ENCODE results near the gene PASK.
A peak's percentile ranks its signal among the peaks of the same experiment; 100 is the strongest.

Gene PASK

DNA sequence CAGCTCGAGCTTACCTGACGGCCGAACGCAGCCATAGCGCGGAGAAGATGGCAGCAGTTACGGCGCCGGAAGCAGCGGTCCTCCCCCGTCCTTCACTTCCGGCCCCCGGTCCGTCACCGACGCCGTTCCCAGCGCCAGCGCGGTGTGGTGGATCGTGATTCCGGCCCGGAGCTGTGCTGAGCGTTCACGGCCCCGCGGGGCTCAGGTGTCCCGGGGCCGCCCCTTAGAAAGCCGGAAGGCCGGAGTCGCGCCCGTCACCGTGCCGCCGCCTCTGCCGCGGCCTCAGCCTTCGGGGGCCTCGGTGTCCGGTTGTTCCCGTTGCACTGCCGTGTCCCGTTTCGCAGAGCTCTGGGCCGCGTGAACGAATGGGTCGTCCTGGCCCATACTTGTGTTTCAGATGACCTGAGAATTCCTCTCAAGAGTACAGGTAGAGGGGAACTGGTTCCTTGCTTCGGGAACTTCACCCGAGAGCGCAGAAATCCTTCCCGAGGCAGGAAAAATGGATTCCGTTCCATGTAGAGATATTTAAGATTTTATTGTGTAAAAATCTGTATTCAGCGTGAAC, 47.0 kb downstream of the PASK start, which contains the start of gene MTERF4:
Gene MTERF4 (minus strand): TSS at position 49 of the 565 bp plus-strand sequence. CDS start 14 bp downstream, at position 35.
- peak; percentile 86 to 87 for DNase-seq

GRCh38 chr2:241099246-241099645, 50.0 kb downstream of the PASK start:
- no peak for DNase-seq

- no peak for DNase-seq
Measured at GRCh38 chr2:241096979-241097378, 52.3 kb downstream of the PASK start.

DNA sequence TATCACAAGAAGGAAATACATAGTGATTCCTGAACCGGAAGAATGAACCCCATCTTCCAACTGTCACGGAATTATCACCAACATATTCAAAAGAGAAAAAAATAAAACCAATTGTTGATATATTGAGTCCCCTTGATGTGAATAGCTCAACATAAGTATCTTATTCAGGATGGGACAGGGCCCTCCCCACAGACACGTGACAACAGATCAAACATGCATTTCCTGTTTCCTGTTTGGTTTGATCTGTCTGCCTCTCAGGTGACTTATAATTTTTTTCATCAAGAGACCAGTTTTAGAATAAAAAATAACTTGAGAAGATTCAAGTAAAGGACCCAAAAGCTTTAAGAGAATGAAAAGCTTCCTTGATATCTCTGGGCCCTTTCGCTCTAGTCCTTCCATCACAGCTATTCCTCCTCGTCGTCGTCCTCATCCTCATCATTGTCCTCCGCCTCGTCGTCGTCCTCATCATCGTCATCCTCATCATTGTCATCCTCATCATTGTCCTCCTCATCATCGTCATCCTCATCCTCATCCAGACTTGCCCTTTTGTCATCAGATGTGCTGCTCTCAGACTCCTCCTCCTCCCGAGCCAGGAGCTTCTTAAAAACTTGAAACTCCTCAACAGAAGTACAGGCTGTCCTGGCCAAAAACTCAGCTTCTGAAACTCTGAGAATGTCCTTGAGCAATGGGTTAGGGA, 53.5 kb downstream of the PASK start:
- DNase-seq = no peak

DNA sequence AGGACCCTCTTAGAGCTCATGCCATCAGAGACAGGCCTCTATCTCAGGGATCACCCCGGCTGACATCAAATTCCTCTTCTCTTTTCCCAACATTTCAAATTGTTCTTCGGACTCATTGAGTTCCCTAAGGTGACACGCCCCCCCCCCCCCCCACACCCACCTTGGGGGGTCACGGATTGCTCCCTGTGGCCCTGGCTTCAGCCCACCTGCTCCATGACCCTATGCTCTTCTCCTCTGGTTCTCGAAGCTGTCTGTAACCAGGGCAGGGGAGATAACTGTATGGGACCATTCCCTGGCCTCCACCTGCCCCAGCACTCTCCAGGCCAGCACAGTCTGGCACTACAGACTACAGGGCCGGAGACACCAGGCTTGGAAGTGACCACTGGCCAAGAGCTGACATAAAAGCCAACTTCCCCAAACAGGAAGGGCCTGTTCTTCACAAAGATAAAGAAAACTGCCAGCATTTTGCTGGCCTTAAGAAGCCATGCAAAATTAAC, 54.3 kb downstream of the PASK start:
- DNase-seq = no peak

DNA sequence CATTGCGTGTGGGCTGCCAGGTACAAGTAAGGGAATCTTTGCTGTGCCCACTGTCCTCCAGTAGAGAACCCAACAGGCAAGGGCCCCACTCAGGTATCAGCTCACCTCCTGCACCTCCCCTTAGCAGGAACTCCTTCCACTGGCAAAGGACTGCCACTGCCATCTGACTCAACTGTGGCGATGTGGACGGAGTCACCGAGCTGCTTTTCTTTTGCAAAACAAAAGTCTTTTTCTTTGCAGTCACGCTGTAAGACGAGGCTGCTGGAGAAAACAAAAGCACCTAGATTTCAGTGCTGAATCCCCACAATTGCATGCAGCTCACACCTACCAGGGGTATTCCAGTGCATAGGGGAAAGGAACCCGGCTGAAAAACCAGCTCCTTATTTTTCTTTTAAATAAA, 55.1 kb downstream of the PASK start:
- DNase-seq = no peak

- DNase-seq = peak; percentile 63 to 64
Measured at GRCh38 chr2:241093133-241093781, 56.0 kb downstream of the PASK start.

DNA sequence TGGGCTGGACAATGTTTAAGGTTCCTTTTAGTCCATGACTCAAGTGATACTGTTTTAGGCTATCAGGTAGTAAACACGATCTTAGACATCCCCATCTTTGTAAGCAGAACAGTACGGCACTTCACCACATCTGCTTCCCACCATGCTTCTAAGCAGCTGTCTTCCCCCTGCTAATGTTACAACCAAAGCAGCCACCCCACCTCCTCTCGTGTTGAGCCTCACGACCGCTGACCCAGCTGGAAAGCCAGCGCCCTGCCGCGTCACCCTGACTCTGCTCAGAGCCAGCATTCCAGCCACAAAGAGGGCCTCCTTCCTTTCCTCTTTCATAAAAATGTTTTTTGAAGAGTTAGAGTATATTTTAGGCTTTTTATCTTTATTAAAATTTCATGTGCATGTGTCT, 56.6 kb downstream of the PASK start:
- DNase-seq = peak; percentile 27 to 44

DNA sequence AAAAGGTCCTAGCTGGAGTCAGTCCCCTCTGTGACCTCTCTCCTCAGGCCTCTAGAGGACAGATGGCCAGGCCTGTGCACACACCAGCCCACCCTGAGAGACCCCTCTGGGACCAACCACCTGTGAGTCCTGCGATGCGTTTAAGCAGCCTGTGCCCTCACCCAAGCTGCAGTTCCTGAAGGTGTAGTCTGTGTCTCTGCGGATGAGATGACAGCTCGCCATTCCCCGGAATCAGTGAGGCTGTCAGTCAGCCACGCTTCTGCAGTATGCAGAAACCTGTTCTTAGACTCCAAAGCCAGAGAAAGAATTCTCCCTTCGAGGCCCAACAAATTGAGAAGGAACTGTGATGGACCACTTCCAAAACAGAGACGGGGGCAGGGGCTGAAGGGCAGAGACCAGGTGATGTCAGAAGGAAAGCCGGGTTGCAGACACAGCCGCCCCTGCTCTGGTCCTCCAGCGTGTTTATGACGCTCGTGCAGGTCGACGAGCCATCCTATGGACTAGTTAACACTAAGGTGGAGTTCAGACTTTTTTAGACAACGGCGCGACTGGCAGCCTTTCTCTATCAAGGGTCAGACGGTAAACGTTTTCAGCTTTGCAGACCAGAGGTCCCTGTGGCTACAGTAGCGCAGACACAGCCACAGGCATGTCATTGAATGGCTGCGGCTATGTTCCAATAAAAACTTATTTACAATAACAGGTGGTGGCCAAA, 57.4 kb downstream of the PASK start:
- no peak for DNase-seq

GRCh38 chr2:241091201-241091600, 58.1 kb downstream of the PASK start:
- DNase-seq = no peak

- DNase-seq = no peak
Measured at GRCh38 chr2:241088791-241089732, 60.2 kb downstream of the PASK start.

DNA sequence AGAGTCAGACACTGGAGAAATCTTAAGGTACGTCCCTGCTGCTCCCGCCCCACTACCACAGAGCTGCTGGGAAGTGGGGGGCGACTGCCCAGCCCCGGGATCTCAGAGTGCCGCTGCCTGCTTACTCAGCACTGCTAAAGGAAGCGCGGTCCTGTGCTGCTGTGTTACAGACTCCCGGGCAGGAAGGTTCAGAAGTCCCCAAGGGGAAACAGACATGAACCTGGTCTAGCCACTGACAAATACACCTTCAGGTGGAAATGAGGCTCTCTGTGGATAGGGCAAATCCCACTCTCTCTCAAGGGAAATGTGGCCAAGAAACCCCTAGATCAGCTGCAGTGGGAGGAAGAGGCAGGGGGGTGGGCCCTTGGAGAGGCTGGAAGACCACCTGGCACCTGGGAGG, 60.9 kb downstream of the PASK start:
- no peak for DNase-seq

DNA sequence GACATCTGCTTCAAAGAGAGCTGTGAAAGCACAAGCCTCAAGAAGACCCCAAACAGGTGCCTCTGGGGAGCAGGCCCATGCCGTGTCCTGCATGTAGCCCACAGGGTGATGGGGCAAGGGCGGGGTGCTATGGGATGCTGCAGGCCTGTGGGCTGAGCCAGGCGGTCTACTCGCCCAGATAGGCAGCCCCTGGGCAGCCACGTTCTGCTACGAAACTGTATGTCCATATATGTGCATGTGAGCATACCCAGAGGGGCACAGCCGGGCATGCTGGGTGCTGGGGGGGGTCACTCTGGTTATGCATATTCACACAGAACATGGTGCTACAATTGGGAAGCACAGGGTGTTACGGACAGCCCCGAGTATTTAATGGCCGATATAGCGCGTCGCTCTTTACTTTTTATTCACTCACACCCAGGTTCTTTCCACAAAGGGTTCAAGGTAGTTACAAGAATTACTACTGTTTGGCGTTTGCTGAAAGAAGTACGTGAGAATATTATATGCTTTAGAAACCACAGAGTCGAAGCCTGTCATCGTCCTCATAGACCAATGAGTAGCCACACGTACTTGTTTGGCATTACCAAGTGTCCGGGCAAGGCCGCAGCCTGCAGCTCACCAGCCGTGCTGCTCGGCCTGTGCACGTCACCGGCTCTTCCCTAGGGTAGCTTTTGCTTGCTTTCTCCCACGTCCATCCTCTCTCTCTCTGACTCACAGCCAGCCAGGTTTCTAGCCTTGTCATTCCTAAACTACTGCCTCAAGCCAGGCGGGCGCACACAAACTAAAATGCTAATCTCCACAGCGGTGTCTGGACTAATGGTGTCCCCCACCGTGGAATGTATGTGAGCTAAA, 61.6 kb downstream of the PASK start:
- no peak for DNase-seq

DNA sequence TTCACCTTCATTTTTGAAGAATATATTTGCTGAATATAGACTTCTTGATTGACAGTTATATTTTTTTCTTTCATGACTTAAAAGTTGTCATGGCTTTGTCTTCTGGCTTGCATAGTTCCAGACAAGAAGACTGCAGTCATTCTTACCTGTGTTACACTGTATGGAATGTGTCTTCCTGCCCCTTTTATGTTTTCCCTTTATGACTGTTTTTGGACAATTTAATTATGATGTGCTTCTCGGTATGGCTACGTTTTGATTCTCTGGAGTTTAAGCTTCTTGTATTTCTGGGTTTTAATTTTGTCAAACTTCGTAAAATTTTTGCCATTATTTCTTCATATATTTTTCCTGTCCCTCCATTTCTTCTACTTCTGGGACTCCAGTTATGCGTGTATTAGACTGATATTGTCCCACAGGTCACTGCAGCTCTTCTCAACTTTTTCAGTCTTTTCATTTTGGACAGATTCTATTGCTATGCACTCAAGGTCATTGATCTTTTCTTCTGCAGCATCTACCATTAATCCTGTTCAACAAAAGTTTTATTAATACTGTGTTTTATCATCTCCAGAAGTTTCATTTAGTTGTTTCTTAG, 64.3 kb downstream of the PASK start:
- no peak for DNase-seq

- DNase-seq = no peak
Measured at GRCh38 chr2:241083091-241083415, 66.2 kb downstream of the PASK start.

- DNase-seq = no peak
Measured at GRCh38 chr2:241082341-241083090, 66.8 kb downstream of the PASK start.

- DNase-seq = no peak
Measured at GRCh38 chr2:241081643-241082340, 67.5 kb downstream of the PASK start.

DNA sequence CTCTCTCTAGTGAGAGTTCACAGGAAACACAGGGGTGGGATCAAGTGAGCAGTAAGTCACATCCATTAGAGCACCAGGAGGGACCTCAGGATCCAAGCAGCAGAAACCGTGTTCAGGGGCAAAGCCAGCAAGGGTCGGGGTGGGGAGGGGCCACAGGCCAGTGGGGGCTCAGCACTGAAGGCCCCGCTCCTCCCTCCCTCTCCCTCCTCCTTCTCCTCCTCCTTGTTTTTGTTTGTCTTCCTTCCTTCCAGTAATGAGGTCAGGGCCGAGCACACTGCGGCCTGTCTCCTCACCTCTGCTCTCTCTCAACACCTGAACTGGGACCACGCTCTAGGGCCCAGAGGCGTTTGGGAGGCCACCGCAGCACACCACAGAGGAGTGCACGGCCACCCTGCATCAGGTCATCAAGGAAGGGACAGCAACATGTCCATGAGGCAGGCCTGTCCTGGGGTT, 68.1 kb downstream of the PASK start:
- DNase-seq = no peak

DNA sequence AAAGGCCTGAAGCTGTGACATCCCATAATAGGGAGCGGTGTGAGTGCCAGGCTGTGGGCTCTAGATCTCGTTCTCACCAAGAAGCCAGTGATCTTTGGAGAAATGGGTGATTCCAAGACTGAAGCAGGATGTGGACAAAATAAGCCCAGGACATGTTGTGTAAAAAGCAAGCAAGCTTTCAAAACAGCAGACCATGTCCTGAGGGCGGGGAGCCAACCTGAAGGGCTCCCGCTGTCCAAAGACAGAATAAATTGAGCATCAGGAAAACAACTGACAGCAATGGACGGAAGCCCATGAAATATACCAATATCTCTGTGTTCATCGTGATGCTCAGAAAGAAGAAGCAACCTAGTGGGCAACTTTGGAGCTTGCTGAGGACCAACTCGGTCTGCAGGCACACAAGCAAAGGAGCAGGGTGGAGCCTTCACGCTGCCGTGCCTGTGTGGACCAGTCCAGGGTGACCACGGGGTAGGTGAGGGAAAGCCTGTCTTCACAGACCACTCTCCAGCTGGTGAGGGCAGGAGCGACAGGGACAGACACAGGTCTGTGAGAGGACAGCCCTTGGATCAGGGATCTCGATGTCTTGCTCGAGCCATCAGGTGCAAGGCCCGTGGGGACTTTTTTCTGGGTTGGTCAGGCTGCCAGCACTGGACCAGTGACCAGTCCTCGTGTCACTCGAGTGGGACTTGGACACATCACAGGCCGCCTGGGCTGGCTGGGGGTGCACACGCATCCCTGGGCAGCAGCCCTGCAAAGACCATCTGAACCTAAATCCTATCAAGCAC, 68.7 kb downstream of the PASK start:
- DNase-seq = no peak
